GM21360 (cell line): ENCODE results near the gene PABPN1.
"Not testable (repeated sequence)": the region's sequence is repeated elsewhere in the genome, so short reads cannot be mapped to it uniquely, and the experiment has no call there.

Source experiments
- ATAC-seq: cut with Tn5 transposase; IDR thresholded peaks from one replicate; pipeline ENCODE4 v1.9.1; 2021; ENCODE audit warnings: mild to moderate bottlenecking, moderate library complexity; ENCODE audit not compliant: unreplicated experiment

Gene PABPN1, protein sequence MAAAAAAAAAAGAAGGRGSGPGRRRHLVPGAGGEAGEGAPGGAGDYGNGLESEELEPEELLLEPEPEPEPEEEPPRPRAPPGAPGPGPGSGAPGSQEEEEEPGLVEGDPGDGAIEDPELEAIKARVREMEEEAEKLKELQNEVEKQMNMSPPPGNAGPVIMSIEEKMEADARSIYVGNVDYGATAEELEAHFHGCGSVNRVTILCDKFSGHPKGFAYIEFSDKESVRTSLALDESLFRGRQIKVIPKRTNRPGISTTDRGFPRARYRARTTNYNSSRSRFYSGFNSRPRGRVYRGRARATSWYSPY

DNA sequence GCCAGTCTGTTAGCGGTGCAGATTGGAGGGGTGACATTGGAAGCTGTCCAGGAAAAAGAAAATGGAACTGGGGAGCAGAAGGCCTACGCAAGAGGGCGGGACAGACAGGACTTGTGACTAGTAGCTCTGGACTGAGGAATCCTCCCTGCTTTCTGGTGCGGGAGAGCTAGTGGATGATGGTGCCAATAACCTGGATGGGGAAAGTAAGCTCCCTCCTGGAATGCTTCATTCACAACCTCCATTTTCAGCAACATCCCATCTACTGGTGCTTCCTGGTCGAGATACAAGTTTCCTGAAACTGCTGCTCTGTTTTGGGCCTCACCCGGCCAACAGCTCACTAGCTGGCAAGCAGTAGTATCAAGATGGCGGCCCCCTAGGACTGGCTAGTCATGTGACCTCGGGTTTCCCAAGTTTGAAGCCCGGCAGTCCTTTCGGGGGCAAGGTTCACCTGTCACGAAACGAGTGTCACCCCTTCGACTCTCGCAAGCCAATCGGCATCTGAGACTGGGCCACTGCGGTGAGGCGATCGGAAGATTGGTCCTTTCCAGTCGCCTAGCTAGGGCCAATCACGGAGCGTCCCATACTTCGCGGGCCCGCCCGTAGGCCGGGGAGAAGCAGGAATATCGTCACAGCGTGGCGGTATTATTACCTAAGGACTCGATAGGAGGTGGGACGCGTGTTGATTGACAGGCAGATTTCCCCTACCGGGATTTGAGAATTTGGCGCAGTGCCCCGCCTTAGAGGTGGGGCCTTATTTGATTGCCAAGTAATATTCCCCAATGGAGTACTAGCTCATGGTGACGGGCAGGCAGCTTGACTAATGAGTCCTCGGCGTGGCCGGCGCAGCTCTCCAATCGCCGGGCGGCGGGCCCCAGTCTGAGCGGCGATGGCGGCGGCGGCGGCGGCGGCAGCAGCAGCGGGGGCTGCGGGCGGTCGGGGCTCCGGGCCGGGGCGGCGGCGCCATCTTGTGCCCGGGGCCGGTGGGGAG, at the start of gene PABPN1:
Gene PABPN1, plus strand, starts transcription at position 874 of the 988 bp plus-strand sequence. Its CDS starts 13 bp downstream, at position 887.
- peak; percentile 84 for ATAC-seq

DNA sequence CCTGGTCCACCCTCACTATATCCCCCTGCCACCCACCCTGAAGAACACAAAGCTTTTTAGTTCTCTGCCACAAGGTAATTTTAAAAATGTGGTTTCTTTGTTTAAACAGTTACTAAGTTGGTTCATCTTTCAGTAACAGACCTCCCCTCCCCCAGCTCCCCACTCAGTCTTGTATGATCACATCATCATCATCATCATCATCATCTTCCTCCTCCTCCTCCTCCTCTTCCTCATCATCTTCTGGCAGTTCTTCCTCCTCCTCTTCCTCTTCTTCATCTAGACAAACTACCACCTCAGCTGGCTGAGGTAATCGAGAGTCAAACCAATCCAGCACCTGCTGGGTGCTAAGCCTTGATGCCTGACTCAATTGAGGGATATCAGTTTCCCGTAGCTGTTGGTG, 45.8 kb upstream of the PABPN1 start:
- ATAC-seq, result no peak

DNA sequence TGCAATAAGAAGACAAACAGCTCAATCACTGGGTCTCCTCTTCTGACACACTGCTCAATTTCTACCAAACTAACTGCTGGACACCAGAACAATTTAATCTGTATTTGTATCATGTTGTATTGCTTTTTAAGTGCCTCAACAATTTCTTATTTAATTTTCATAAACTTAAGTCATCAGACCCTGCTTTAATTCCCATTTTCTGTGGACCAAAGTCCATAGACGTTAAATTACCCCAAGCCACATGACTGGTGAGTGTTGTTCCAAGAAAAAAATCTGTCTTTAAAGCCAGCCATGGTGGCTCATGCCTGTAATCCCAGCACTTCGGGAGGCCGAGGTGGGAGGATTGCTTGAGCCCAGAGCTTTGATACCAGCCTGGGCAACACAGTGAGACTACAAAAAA, 44.1 kb upstream of the PABPN1 start:
- no peak for ATAC-seq

DNA sequence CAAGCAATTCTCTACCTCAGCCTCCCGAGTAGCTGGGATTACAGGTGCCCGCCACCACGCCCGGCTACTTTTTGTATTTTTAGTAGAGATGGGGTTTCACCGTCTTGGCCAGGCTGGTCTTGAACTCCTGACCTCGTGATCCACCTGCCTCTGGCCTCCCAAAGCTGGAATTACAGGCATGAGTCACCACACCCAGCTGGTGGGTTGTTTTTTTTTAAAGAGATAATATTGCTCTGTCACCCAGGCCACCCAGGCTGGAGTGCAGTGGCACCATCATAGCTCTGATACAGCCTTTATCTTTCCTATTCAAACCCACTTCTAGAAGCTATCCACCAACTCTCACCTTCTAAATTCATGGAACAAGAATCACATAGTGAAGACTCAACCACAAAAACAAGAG, 43.3 kb upstream of the PABPN1 start:
- ATAC-seq, result not testable (repeated sequence)

DNA sequence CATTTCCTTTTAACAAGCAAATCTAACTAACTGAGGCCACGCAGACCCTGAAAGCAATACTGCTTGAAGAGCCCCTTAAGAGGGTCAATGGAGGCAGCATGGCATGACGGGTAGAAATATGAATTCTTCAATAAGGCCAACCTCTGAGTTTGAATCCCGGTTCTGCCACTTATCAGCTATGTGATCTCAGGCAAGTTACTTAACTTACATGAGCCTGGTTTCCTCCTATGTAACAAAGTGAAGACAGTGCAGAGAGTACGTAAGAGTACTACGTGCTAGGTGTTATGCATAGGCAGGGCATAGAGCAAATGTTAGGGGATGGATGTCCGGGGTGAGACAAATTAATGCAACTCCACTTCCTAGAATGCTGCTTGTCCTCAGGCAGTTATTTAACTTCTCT, 40.0 kb upstream of the PABPN1 start:
- no peak for ATAC-seq

DNA sequence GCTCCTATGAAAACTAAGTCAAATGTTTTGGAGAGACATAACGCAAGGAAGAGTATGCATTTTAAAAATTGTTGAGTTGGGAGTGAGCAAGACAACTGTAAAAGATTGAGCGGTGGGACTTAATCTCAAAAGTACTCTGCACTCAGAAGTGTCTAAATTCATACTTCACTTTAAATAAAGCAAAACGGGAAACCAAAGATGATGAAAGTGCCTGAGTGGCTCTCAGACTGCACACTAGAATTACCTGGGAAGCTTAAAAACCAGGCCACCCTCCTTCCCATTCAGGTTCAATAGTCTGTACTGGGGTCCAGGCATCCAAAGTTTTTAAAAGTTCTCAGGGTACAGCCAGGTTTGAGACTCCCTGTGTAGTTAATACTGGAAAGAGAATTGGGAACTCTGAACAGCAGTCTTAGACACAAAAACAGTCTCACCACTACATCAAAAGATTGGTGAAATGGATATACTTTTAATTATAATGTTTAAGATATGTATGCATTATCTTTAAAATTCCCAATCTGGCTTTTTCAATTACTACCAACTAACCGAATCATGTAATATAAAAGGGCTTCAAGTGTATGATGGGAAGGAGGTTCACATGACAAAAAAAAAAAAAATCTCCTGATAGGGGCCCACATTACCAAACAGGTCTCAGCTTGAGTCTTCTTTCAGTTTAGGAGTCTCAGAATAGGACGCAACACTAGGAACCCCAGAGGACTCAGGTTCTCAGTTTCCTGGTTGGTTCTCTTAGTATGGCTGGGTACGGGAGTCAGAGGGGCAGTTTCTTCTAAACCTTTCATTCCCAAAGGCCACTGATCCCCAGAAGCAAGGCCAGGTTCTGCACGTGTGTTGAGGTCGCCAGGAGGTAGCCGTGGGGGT, 36.4 kb upstream of the PABPN1 start:
- ATAC-seq, result no peak

DNA sequence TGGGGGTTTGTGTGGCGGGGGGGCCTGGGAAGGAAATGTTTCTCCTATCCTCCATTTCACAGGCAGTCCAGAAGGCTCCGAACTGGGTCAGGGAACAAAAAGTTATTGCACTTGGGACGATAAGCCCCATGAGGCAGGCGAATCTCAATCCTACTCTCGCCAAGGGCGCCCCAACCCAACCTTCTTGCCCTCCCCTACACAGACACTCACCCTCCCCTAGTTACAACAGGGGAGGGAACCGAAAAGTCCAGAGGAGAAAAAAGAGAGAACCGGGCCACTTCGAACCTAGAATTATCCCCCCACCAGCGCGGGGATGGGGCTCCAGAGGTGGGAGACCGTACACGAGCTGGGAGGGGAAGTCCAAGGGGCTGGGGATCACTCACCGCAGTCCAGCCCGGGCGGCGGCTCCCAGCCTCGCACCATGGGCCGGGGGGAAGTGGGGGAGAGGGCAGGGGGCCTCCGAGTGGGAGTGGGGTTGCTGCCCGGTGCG, 35.7 kb upstream of the PABPN1 start:
- no peak for ATAC-seq

DNA sequence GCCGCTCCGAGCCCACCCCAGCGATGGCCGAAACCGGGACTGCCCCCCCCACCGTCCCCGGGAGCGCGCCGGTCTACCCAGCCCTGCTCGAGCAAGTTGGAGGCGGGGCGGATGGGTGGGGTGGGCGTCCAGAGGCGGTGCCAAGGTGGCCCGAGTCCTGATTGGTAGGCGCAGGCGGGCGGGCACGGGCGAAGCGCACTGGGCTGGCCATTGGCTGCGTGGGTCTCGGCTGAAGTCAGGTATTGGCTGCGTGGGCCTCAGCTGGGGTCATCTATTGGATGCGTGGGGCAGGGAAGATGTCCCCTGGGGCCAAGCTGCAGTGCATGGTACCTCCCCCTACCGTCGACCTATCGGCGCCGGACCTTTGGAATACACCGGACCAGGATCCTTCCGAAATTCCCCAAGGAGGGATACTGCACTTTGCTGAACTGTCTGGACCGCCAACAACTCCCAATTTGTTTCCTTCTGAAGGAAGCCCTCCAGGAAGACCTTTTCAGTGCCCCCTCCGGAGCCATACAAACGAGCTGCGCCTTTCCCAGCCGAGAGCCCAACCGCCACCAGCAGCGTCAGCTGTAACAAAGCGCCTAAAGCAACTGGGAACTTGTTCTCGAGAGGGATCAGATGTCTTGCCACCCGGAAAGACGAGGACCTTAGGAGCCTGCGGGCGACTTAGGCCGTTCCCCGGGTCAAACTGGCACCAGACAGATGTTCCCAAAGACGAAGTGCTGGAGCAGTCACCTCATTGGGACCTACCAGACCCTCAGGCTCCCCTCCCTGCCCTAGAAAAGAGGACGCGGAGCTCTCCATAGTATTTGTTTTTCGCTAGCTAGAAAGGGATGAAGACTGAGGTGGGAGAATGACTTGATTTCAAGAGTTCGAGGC, 35.0 kb upstream of the PABPN1 start, which contains the start of gene HOMEZ:
Gene HOMEZ, minus strand, starts transcription at position 113 of the 882 bp plus-strand sequence. CDS start 180 bp downstream, outside the sequence.
- ATAC-seq, result peak; percentile 94

DNA sequence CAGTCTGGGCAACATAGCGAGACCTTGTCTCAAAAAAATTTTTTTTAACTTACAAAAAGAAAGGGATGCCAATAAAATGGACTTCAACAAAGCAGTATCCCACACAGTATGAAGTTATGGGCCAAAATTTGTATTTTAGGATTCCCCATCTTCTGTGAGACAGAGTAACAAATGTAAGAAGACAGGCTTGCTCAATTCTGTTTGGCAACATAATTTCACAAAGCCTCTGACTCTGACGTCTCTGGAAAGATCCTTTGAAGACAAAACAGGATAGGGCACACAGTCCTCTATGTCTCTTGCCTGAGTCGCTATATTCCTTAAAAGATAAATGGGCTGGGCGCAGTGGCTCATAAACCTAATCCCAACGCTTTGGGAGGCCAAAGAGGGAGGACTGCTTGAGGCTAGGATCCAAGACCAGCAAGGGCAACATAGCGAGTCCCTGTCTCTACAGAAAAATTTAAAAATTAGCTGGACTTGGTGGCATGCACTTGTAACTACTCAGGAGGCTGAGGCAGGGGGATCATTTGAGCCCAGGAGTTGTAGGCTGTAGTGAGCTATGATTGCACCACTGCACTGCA, 34.3 kb upstream of the PABPN1 start:
- ATAC-seq, result no peak

DNA sequence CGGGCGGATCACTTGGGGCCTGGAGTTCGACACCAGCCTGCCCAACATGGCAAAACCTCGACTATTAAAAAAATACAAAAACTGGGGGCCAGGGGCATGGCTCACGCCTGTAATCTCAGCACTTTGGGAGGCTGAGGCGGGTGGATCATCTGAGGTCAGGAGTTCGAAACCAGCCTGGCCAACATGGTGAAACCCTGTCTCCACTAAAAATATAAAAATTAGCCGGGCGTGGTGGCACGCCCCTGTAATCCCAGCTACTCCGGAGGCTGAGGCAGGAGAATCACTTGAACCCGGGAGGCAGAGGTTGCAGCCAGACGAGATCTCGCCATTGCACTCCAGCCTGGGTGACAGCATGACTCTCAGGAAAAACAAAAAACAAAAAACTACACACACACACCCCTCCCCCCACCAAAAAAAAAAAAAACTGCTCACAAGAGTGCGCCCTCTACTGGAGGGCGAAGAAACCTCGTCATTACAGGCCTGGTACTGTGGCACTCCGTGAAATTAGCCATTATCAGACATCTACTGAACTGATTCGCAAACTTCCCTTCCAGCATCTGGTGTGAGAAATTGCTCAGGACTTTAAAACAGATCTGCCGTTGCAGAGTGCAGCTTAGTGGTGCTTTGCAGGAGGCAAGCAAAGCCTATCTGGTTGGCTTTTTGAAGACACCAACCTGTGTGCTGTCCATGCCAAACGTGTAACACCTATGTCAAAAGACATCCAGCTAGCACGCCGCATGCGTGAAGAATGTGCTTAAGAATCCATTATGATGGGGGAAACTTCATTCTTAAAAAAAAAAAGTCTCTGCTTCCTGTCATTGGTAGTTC, 26.3 kb upstream of the PABPN1 start:
- ATAC-seq, result no peak

DNA sequence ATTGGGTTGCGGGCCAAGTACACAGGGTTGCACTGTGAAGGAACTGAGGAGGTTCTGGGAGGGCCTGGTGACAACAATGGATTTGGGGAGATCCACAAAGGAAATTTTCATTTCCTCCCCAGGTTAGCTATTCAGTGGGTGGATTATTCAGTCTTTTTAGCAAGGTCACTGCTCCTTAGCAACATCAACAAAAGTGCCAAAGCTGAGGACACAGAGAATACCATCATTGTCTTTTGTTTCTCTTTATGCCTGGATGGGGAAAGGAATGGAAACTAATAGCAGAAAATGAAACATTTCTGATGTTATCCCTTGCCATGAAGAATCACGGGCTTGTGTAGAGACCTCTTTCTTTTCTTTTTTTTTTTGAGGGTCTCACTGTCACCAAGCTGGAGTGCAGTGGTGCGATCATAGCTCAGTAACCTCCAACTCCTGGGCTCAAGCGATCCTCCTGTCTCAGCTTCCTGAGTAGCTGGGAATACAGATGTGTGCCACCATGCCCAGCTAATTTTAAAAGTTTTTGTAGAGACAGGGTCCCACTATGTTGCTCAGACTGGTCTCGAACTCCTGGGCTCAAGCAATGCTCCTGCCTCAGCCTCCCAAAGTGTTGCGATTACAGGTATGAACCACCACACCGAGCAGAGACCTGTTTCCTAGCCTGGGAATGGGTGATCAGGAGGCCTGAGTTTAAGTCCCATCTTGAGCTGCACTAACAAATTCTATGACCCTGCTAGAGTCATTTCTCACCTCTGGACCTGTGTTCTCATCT, 25.1 kb upstream of the PABPN1 start:
- ATAC-seq, result no peak

DNA sequence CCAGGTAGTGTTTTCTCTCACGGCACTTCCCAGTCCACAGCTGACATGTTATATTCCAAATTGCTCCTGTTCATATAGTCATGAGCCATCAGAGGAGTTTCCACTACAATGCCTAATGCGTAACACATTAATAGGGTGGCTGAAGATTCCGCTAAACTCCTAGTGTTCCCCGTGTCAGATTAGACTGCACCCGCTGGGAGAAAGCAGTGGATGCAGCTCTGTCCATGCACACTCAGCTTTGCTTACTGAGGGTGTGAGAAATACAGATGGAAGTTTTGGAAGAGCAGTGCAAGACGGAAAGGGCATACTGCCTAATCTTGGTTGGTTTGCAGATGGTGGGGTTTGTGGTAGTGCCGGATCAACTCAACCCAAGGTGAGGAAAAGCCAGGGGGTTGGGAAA, 24.2 kb upstream of the PABPN1 start:
- ATAC-seq, result no peak

DNA sequence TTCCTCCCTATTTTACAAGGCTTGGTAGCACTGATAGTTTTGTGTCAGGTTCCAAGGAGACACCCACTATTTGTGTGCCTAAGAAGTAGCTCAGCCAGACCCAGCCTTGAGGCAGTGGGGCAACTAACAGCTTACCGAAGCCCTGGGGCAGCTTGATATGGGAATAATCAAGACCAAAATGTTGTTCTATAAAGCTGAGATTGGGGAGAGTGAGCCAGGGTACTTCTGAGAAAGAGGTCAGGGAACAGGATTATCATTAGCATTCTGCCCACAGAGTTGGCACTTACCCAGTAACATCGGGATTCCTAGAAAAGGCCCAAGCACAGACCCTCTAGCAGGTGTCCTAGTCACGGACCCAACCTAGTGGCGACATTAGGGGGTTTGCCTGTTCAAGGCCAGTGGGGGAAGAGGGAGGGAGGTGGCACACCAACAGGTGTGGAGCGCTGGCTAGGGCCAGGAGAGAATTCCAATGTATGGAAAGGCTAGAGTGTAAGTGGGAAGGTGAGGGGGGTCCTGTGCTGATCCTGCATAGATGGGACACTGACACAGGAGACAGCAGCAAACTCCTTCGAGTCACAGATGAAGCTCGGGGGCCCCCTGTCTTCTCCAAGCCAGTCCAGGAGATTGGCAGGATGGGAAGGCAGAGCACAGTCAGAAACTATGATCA, 23.5 kb upstream of the PABPN1 start:
- no peak for ATAC-seq

DNA sequence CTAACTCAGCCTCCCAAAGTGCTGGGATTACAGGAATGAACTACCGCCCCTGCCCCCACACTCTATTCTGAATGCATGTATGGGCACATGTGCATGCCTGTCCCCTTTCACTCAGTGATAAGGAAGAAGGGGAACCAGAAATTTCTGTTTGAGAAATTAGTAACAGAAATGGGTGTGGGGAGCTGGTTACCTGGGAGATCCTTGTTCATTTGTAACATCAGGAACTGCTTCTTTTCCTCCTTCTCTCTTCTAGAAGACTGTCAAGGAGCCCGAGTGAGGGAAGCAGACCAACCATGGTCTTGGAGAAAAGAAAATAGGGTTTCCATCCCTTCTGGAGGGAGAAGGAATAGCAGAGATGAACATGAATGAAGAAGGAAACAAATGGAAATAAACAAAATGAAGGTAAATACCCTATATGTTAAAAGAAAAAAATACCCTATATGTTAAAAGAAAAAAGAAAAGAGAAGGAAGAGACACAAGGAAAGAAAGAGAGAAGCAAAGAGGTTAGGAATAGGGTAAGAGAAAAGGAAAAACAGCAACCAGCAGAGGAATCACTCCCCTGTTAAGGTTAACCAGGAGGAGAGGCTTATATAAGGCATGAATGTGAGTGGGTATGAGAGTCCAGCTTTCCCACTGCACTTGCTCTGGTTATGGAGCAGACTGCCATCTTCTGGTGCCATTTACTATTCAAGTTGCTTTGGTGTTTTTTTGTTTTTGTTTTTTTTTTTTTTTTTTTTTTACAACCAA, 21.9 kb upstream of the PABPN1 start:
- ATAC-seq, result no peak

DNA sequence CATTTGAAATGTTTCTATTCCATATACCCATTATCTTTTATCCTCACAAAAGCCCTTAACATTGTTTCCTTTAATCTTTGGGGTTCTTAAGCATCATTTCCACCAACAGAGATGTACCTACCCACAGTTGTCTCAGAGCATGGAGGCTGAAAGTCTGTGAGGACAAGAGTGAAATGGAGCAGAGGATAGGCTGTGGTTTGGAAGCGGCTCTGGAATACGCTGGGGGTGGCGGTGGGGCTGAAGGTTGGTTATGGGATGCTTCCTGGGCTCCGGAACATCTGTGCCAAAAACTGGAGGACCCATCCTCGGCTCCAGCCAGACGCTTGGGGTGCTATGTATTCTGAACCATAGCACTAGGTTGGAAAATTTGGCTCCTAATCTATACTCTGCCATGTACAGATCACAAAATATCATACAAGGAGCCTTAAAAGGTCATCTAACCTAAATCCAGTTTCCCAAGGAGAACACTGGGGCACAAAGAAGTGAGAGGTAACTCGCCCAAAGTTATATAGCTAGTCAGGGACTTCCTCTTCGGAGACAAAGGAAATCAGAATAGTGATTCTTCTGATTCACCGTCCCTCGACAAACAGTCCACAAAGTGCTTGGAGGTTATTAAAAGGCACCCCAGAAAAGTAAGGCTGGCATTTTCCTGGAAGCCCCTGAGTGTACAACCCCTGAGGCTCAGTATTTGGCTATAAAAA, 21.1 kb upstream of the PABPN1 start:
- ATAC-seq, result no peak

DNA sequence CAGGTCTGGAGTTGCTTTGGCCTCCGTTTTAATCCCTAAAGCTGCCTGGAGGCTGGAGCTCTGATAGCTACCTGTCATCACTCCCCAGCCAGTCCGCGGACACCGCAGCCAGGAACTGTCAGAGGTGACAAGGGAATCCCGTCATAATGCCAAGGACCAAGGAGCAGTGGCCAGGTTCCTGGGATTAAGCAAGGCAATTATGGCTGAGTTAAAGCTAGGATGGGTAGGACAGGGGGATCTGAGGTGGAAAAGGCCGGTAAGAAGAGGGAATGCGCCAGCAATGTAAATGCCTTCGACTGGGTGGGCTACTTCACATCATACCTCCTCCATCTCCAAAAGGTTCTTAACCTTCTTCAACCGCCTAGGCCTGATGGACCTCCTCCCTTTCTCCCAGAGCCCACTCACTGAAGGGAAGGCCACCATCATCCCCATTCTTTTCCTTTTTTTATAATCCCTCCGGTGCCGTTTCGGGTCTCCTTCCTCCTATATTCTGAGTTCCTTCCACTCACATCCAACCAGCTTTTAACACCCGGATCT, 20.5 kb upstream of the PABPN1 start:
- ATAC-seq, result no peak
